Neural cell (in vitro differentiated cells): ENCODE measurements around the gene OXER1. TPM values are rescaled to one million over a fixed set of nuclear protein-coding genes. Genes with fewer than 3 reads are reported as not detected.

Experiments
- H2AFZ ChIP-seq: fragments of 200-600, 300-800 bp; sonication (generic), shearing (Covaris generic); 2 replicates; pipeline ENCODE4 v1.6.0; 2014; ENCODE audit warnings: low read depth, mild to moderate bottlenecking, antibody characterized with exemption, low read length, moderate library complexity
- H3F3A ChIP-seq: fragments of 200-600 bp; shearing (Covaris generic); 2 replicates; pipeline ENCODE4 v1.6.1; 2016; ENCODE audit warnings: mild to moderate bottlenecking, moderate library complexity, mixed read lengths, antibody characterized with exemption, low read length; ENCODE audit not compliant: insufficient read depth, poor library complexity, severe bottlenecking
- H3K27ac ChIP-seq: fragments of 200-600, 300-800 bp; sonication (generic), shearing (Covaris generic); 2 replicates; pipeline ENCODE4 v1.5.1; 2014; ENCODE audit warnings: mild to moderate bottlenecking, low read length, moderate library complexity
- H3K27me3 ChIP-seq: fragments of 300-800, 200-600 bp; sonication (generic), shearing (Covaris generic); 2 replicates; pipeline ENCODE4 v1.6.0; 2014; ENCODE audit warnings: mild to moderate bottlenecking, low read depth, low read length, moderate library complexity; ENCODE audit not compliant: insufficient read depth
- H3K36me3 ChIP-seq: fragments of 300-800, 200-600 bp; sonication (generic), shearing (Covaris generic); 2 replicates; pipeline ENCODE4 v1.5.1; 2014; ENCODE audit warnings: mild to moderate bottlenecking, antibody characterized with exemption, low read length, moderate library complexity; ENCODE audit not compliant: insufficient read depth
- H3K4me2 ChIP-seq: fragments of 300-800, 200-600 bp; sonication (generic), shearing (Covaris generic); 2 replicates; pipeline ENCODE4 v1.6.0; 2014; ENCODE audit warnings: mild to moderate bottlenecking, low read length
- H3K4me3 ChIP-seq: fragments of 300-800, 200-600 bp; sonication (generic), shearing (Covaris generic); 2 replicates; pipeline ENCODE4 v1.5.1; 2014; ENCODE audit warnings: mild to moderate bottlenecking, low read length, moderate library complexity
- H3K79me2 ChIP-seq: fragments of 200-600 bp; shearing (Covaris generic); replicated peaks from 2 replicates; pipeline ENCODE4 v1.6.0; 2014; ENCODE audit warnings: mild to moderate bottlenecking, low read length, moderate library complexity; ENCODE audit not compliant: insufficient read depth
- H3K9ac ChIP-seq: fragments of 300-800, 200-600 bp; sonication (generic), shearing (Covaris generic); 2 replicates; pipeline ENCODE4 v1.6.1; 2016; ENCODE audit warnings: mild to moderate bottlenecking, low read length, mixed read lengths
- H3K9me2 ChIP-seq: fragments of 200-600 bp; shearing (Covaris generic); 2 replicates; pipeline ENCODE4 v1.6.1; 2016; ENCODE audit warnings: mild to moderate bottlenecking, low read length, mixed read lengths; ENCODE audit not compliant: insufficient read depth
- H3K9me3 ChIP-seq: fragments of 200-600, 300-800 bp; sonication (generic), shearing (Covaris generic); 2 replicates; pipeline ENCODE4 v1.6.1; 2016; ENCODE audit warnings: mild to moderate bottlenecking, mixed run types, low read length, moderate library complexity, mixed read lengths
- H4K20me1 ChIP-seq: fragments of 200-600 bp; shearing (Covaris generic); 2 replicates; pipeline ENCODE4 v1.6.1; 2016; ENCODE audit warnings: mild to moderate bottlenecking, mixed run types; ENCODE audit not compliant: insufficient read depth
- EP300 ChIP-seq: fragments of 450-650 bp; conservative IDR thresholded peaks from 2 replicates; pipeline ENCODE4 v1.6.1; 2014; ENCODE audit warnings: antibody characterized with exemption, mild to moderate bottlenecking, moderate library complexity; ENCODE audit not compliant: poor library complexity, severe bottlenecking
- EZH2 ChIP-seq: fragments of 200-600, 300-800 bp; shearing (Covaris generic), sonication (generic); IDR thresholded peaks from 2 replicates; pipeline ENCODE4 v1.6.1; 2014; ENCODE audit warnings: antibody characterized with exemption, low read length, borderline replicate concordance, mild to moderate bottlenecking; ENCODE audit not compliant: insufficient read depth, poor library complexity, severe bottlenecking
- MXI1 ChIP-seq: fragments of 450-650 bp; conservative IDR thresholded peaks from 2 replicates; pipeline ENCODE4 v1.6.1; 2014; ENCODE audit warnings: antibody characterized with exemption, mild to moderate bottlenecking; ENCODE audit not compliant: poor library complexity, severe bottlenecking
- POLR2AphosphoS5 ChIP-seq: IDR thresholded peaks from 2 replicates; pipeline ENCODE4 v1.6.1; 2012
- RAD21 ChIP-seq: fragments of 450-650 bp; conservative IDR thresholded peaks from 2 replicates; pipeline ENCODE4 v1.6.1; 2014; ENCODE audit warnings: antibody characterized with exemption, mild to moderate bottlenecking, moderate library complexity
- REST ChIP-seq: IDR thresholded peaks from 2 replicates; pipeline ENCODE4 v1.6.1; 2012; ENCODE audit warnings: borderline replicate concordance
- SMC3 ChIP-seq: fragments of 450-650 bp; conservative IDR thresholded peaks from 2 replicates; pipeline ENCODE4 v1.6.1; 2014; ENCODE audit warnings: antibody characterized with exemption, mild to moderate bottlenecking, moderate library complexity; ENCODE audit not compliant: poor library complexity
- TAF1 ChIP-seq: IDR thresholded peaks from 2 replicates; pipeline ENCODE4 v1.6.1; 2012; ENCODE audit warnings: low read depth
- polyA plus RNA-seq: library from polyadenylated mRNA; depleted of rRNA; stranded (reverse); fragments of >200 nt; gene quantifications from 2 replicates; pipeline ENCODE4 v1.2.3, GENCODE V29; 2014
- TF ChIP-seq, protein P1 (sequence below): fragments of 450-650 bp; IDR thresholded peaks from 2 replicates; pipeline ENCODE4 v1.5.1; 2014; ENCODE audit warnings: antibody characterized with exemption, mild to moderate bottlenecking, moderate library complexity; ENCODE audit not compliant: poor library complexity, severe bottlenecking

OXER1 gene
- polyA plus RNA-seq, 1 donor from 2014 or later, result not detected

GRCh38 chr2:42792583-42793333, 28.8 kb upstream of the OXER1 start, which contains the start of gene HAAO:
TSS of gene HAAO (minus strand) at chr2:42792583. CDS start at chr2:42792536, 47 bp downstream.
- H3K4me3 ChIP-seq, result peak within 1 kb of the TSS; percentile 23
- no peaks in the 10 kb centered on the region for H3K36me3 ChIP-seq
- H3K79me2 ChIP-seq, result no peaks in the 10 kb centered on the region
- H3K9me3 ChIP-seq, result no peaks in the 10 kb centered on the region
- no peaks in the 10 kb centered on the region for H3K9me2 ChIP-seq
- H3K9ac ChIP-seq, result no peak within 1 kb of the TSS
- no peak within 1 kb of the TSS for H3K27ac ChIP-seq
- no peak within 1 kb of the TSS for H2AFZ ChIP-seq
- H4K20me1 ChIP-seq, result no peaks in the 10 kb centered on the region
- peaks cover 32% of the 10 kb centered on the region for H3K27me3 ChIP-seq
- TF ChIP-seq EZH2 (peak; percentile 27), SMC3 (no peak)
- TF ChIP-seq, protein P1, sequence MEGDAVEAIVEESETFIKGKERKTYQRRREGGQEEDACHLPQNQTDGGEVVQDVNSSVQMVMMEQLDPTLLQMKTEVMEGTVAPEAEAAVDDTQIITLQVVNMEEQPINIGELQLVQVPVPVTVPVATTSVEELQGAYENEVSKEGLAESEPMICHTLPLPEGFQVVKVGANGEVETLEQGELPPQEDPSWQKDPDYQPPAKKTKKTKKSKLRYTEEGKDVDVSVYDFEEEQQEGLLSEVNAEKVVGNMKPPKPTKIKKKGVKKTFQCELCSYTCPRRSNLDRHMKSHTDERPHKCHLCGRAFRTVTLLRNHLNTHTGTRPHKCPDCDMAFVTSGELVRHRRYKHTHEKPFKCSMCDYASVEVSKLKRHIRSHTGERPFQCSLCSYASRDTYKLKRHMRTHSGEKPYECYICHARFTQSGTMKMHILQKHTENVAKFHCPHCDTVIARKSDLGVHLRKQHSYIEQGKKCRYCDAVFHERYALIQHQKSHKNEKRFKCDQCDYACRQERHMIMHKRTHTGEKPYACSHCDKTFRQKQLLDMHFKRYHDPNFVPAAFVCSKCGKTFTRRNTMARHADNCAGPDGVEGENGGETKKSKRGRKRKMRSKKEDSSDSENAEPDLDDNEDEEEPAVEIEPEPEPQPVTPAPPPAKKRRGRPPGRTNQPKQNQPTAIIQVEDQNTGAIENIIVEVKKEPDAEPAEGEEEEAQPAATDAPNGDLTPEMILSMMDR, result no peak
- no peaks in the 10 kb centered on the region for H3F3A ChIP-seq
- H3K4me2 ChIP-seq, result no peak within 1 kb of the TSS

DNA sequence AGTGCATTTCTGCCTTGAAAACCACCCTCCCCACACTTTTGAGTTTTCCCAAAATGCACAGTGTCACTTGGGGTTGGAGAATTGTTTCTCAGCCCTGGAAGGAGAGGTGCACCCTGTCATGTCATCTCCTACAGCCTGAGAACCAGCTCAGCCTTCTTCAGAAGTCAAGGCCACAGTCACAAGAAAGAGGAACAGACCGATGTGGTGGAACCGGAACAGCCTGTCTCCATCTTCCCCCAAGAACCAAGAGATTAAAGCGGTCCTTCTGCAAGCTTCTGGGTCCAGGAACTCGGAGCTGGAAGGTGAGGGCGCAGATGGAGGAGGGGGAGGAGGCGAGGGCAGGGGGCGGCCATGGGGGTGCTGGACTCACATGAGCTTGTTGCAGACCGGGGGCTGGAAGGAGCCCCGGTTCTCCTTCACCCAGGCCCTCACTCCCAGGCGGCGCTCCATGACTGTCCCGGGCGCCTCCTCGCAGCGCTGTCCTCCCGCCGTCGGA, 28.2 kb upstream of the OXER1 start:
- Histone ChIP-seq H3K36me3 (no peaks in the 10 kb centered on the region), H3K27ac (no peak overlapping the region), H3K4me3 (peak overlapping the region; percentile 23), H3K9me2 (no peaks in the 10 kb centered on the region), H2AFZ (no peak overlapping the region), H3K79me2 (no peaks in the 10 kb centered on the region), H3K9me3 (no peaks in the 10 kb centered on the region), H3F3A (no peaks in the 10 kb centered on the region), H3K4me2 (no peak overlapping the region), H3K9ac (no peak overlapping the region), H3K27me3 (peaks cover 32% of the 10 kb centered on the region), H4K20me1 (no peaks in the 10 kb centered on the region)
- TF ChIP-seq POLR2AphosphoS5 (no peak), EZH2 (no peak), TAF1 (no peak), MXI1 (no peak), RAD21 (no peak), REST (no peak), EP300 (no peak), SMC3 (no peak)
- TF ChIP-seq, protein P1, result no peak
